Tibial nerve (tissue), 3 donors: ENCODE data around the gene CLEC18A.
"Not testable (repeated sequence)": the region's sequence is repeated elsewhere in the genome, so short reads cannot be mapped to it uniquely, and the experiment has no call there.

ENCODE experiments used
- POLR2A ChIP-seq, 2 donors: fragments of 450-650 bp; IDR thresholded peaks; one replicate each; pipeline ENCODE4 v1.6.1; 2017; ENCODE audit warnings: antibody characterized with exemption in 2 of 2, mild to moderate bottlenecking in 2 of 2, moderate library complexity in 2 of 2
- TF ChIP-seq, protein P1 (sequence below), 5 experiments: fragments of 200-600 bp in 3 of 5; fragments of 450-650 bp in 2 of 5; sonication (generic) in 3 of 5; IDR thresholded peaks; one replicate each; pipeline ENCODE4 v1.5.1; 2016 to 2019; ENCODE audit warnings: antibody characterized with exemption in 5 of 5, mild to moderate bottlenecking in 3 of 5, moderate library complexity in 2 of 5

DNA sequence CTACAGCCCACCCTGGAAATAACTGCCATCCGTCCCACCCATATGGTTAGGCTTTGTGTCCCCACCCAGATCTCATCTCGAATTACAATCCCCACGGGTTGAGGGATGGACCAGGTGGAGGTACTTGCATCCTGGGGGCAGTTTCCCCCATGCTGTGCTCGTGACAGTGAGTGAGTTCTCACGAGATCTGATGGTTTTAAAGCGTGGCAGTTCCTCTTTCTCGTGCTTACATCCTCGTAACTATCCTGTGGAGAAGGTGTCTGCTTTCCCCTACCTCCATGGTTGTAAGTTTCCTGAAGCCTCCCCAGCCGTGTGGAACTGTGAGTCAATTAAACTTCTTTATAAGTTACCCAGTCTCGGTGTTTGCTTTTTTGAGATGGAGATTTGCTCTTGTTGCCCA is 17.0 kb downstream of the CLEC18A start:
- TF ChIP-seq, protein P1, sequence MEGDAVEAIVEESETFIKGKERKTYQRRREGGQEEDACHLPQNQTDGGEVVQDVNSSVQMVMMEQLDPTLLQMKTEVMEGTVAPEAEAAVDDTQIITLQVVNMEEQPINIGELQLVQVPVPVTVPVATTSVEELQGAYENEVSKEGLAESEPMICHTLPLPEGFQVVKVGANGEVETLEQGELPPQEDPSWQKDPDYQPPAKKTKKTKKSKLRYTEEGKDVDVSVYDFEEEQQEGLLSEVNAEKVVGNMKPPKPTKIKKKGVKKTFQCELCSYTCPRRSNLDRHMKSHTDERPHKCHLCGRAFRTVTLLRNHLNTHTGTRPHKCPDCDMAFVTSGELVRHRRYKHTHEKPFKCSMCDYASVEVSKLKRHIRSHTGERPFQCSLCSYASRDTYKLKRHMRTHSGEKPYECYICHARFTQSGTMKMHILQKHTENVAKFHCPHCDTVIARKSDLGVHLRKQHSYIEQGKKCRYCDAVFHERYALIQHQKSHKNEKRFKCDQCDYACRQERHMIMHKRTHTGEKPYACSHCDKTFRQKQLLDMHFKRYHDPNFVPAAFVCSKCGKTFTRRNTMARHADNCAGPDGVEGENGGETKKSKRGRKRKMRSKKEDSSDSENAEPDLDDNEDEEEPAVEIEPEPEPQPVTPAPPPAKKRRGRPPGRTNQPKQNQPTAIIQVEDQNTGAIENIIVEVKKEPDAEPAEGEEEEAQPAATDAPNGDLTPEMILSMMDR (IDR thresholded peaks at IDR 0.05): not testable (repeated sequence)
- TF ChIP-seq POLR2A (IDR thresholded peaks at IDR 0.05): not testable (repeated sequence)
